H1 (cell line): ENCODE measurements around the gene SRRM5. TPM values are rescaled to one million over a fixed set of nuclear protein-coding genes. Genes with fewer than 3 reads are reported as not detected.

Source experiments
- CTCF ChIA-PET: fragments of 300-600 bp; sonication (Branson Sonifier 250); formaldehyde crosslinking; loops from one replicate; lab custom pipeline; 2021; ENCODE audit not compliant: partially characterized antibody; lab: Charles Lee
- POLR2A ChIA-PET: fragments of 300-600 bp; sonication (Branson Sonifier 250); formaldehyde crosslinking; loops from one replicate; lab custom pipeline; 2021; ENCODE audit warnings: inconsistent platforms; ENCODE audit not compliant: partially characterized antibody; lab: Charles Lee
- DNase-seq, 2 experiments: peaks; one replicate each; pipeline versions ENCODE4 v3.0.0 to v3.0.0-alpha.2; 2010 to 2022; ENCODE audit warnings: low spot score in 2 of 2, low read depth in 1 of 2, mixed read lengths in 1 of 2
- FAIRE-seq: peaks from 2 replicates; lab custom pipeline; 2011; peaks lifted over from hg19 to GRCh38; lab: Jason Lieb, UNC
- H2AFZ ChIP-seq: 2 replicates; pipeline ENCODE4 v1.8.1; 2012; ENCODE audit warnings: low read length, inconsistent platforms
- H2AK5ac ChIP-seq: 2 replicates; pipeline ENCODE4 v1.6.1; 2013; ENCODE audit warnings: low read depth, low read length
- H2BK120ac ChIP-seq: replicated peaks from 2 replicates; pipeline ENCODE3; 2013; ENCODE audit warnings: low read depth, low read length, inconsistent platforms
- H2BK12ac ChIP-seq: 2 replicates; pipeline ENCODE4 v1.6.1; 2013; ENCODE audit warnings: low read depth, low read length
- H2BK15ac ChIP-seq: 2 replicates; pipeline ENCODE4 v1.6.1; 2013; ENCODE audit warnings: low read length
- H2BK20ac ChIP-seq: 2 replicates; pipeline ENCODE4 v1.6.1; 2013; ENCODE audit warnings: low read length
- H2BK5ac ChIP-seq: 2 replicates; pipeline ENCODE4 v1.6.1; 2013; ENCODE audit warnings: low read depth, low read length
- H3K14ac ChIP-seq: 2 replicates; pipeline ENCODE4 v1.6.1; 2013; ENCODE audit warnings: inconsistent platforms; ENCODE audit not compliant: insufficient read length
- H3K18ac ChIP-seq: 2 replicates; pipeline ENCODE4 v1.6.1; 2013; ENCODE audit warnings: low read length; ENCODE audit errors: extremely low read depth
- H3K23ac ChIP-seq: 2 replicates; pipeline ENCODE4 v1.6.1; 2013; ENCODE audit warnings: inconsistent platforms; ENCODE audit not compliant: insufficient read length
- H3K23me2 ChIP-seq: 2 replicates; pipeline ENCODE4 v1.6.1; 2013; ENCODE audit warnings: low read depth, low read length
- H3K27ac ChIP-seq: 2 replicates; pipeline ENCODE4 v1.6.1; 2011; ENCODE audit warnings: low read depth, low read length, inconsistent platforms
- H3K27me3 ChIP-seq, 4 experiments: replicated peaks in 1 of 4; 1 replicate in 1 of 4; 2 replicates in 3 of 4; pipeline versions ENCODE4 v1.6.1 to v1.8.1; 2011 to 2013; ENCODE audit warnings: low read length in 3 of 4, mild to moderate bottlenecking in 3 of 4, inconsistent platforms in 2 of 4, mixed read lengths in 2 of 4, moderate library complexity in 1 of 4; ENCODE audit not compliant: control insufficient read depth in 3 of 4, insufficient read depth in 3 of 4; ENCODE audit errors: extremely low read depth in 1 of 4
- H3K36me3 ChIP-seq, 4 experiments: 2 replicates each; pipeline versions ENCODE4 v1.6.1 to v1.8.1; 2011 to 2013; ENCODE audit warnings: mild to moderate bottlenecking in 4 of 4, low read length in 3 of 4, moderate library complexity in 2 of 4, control low read depth in 1 of 4, inconsistent platforms in 1 of 4; ENCODE audit not compliant: insufficient read depth in 4 of 4, control insufficient read depth in 2 of 4
- H3K4ac ChIP-seq: replicated peaks from 2 replicates; pipeline ENCODE3; 2013; ENCODE audit warnings: low read length, low read depth, mixed read lengths, inconsistent platforms; ENCODE audit not compliant: insufficient read length
- H3K4me1 ChIP-seq, 4 experiments: replicated peaks in 1 of 4; 1 replicate in 1 of 4; 2 replicates in 3 of 4; pipeline versions ENCODE4 v1.6.1 to v1.8.1; 2011 to 2013; ENCODE audit warnings: low read length in 3 of 4, inconsistent platforms in 2 of 4, mixed read lengths in 1 of 4; ENCODE audit not compliant: insufficient read depth in 4 of 4, control insufficient read depth in 3 of 4
- H3K4me2 ChIP-seq, 2 experiments: 2 replicates each; pipeline versions ENCODE4 v1.6.1 to v1.8.1; 2011 to 2013; ENCODE audit warnings: low read depth in 2 of 2, low read length in 2 of 2, control low read depth in 1 of 2, inconsistent platforms in 1 of 2, mild to moderate bottlenecking in 1 of 2; ENCODE audit not compliant: insufficient read depth in 1 of 2
- H3K4me3 ChIP-seq, 4 experiments: fragments of 200-600, 300-600 bp in 1 of 4; sonication (generic), shearing (Covaris generic), sonication (Bioruptor Twin) in 1 of 4; 2 replicates each; pipeline versions ENCODE4 v1.5.1 to v1.8.1; 2011 to 2016; ENCODE audit warnings: low read length in 4 of 4, low read depth in 3 of 4, control low read depth in 2 of 4, inconsistent platforms in 2 of 4, mild to moderate bottlenecking in 2 of 4, mixed read lengths in 1 of 4, moderate library complexity in 1 of 4; ENCODE audit not compliant: insufficient read depth in 2 of 4; ENCODE audit errors: extremely low read depth in 1 of 4
- H3K56ac ChIP-seq: replicated peaks from 2 replicates; pipeline ENCODE3; 2013; ENCODE audit warnings: low read depth, mild to moderate bottlenecking, mixed read lengths, low read length, inconsistent platforms; ENCODE audit not compliant: insufficient read length
- H3K79me1 ChIP-seq: 2 replicates; pipeline ENCODE4 v1.6.1; 2013; ENCODE audit warnings: low read depth, low read length, control low read depth
- H3K79me2 ChIP-seq, 2 experiments: 2 replicates each; pipeline versions ENCODE4 v1.6.1 to v1.8.1; 2012 to 2013; ENCODE audit warnings: low read length in 2 of 2, mild to moderate bottlenecking in 2 of 2, inconsistent platforms in 1 of 2; ENCODE audit not compliant: insufficient read depth in 2 of 2, control insufficient read depth in 1 of 2
- H3K9ac ChIP-seq, 4 experiments: replicated peaks in 1 of 4; 1 replicate in 1 of 4; 2 replicates in 3 of 4; pipeline versions ENCODE4 v1.6.1 to v1.8.1; 2011 to 2013; ENCODE audit warnings: low read depth in 3 of 4, low read length in 3 of 4, control low read depth in 2 of 4, mild to moderate bottlenecking in 2 of 4, moderate library complexity in 2 of 4, inconsistent platforms in 1 of 4; ENCODE audit errors: extremely low read depth in 1 of 4
- H3K9me3 ChIP-seq, 2 experiments: 2 replicates each; pipeline versions ENCODE4 v1.6.1 to v1.8.1; 2012 to 2013; ENCODE audit warnings: mild to moderate bottlenecking in 2 of 2, moderate library complexity in 2 of 2, control low read depth in 1 of 2, inconsistent platforms in 1 of 2, low read depth in 1 of 2, low read length in 1 of 2, mixed read lengths in 1 of 2; ENCODE audit not compliant: insufficient read depth in 2 of 2
- H4K20me1 ChIP-seq, 2 experiments: replicated peaks in 1 of 2; 2 replicates each; pipeline versions ENCODE3 to v1.8.1; 2011 to 2013; ENCODE audit warnings: inconsistent platforms in 2 of 2, low read length in 2 of 2, mild to moderate bottlenecking in 1 of 2; ENCODE audit not compliant: insufficient read depth in 2 of 2, control insufficient read depth in 1 of 2
- H4K5ac ChIP-seq: 2 replicates; pipeline ENCODE4 v1.6.1; 2013; ENCODE audit warnings: low read length, low read depth, mixed read lengths, inconsistent platforms; ENCODE audit not compliant: insufficient read length
- H4K8ac ChIP-seq: 2 replicates; pipeline ENCODE4 v1.8.0; 2013; ENCODE audit warnings: mild to moderate bottlenecking, moderate library complexity, low read length, inconsistent platforms; ENCODE audit not compliant: insufficient read depth; ENCODE audit errors: extremely low read depth
- H4K91ac ChIP-seq: replicated peaks from 2 replicates; pipeline ENCODE3; 2013; ENCODE audit warnings: low read length, mixed read lengths, inconsistent platforms; ENCODE audit not compliant: insufficient read length
- POLR2AphosphoS5 ChIP-seq: IDR thresholded peaks from 2 replicates; pipeline ENCODE4 v1.6.1; 2011; ENCODE audit warnings: low read depth, low read length
- TBP ChIP-seq: IDR thresholded peaks from 2 replicates; pipeline ENCODE4 v1.6.1; 2011; ENCODE audit warnings: low read depth, low read length, improper control_type of control experiment
- WGBS, 2 experiments: shearing (Covaris generic) in 1 of 2; methylation state at CpG; one replicate each; pipeline versions ENCODE4 v1.1.6 to v1.1.7; 2013 to 2015; ENCODE audit warnings: low lambda C conversion rate in 2 of 2, mixed read lengths in 2 of 2, inconsistent platforms in 1 of 2, low coverage in 1 of 2, missing lambda C conversion rate in 1 of 2; ENCODE audit not compliant: insufficient replicate concordance in 2 of 2, insufficient coverage in 1 of 2, insufficient read length in 1 of 2; ENCODE audit errors: extremely low coverage in 1 of 2, missing lambda C conversion rate in 1 of 2; 5-methylcytosine and 5-hydroxymethylcytosine counted together
- polyA plus RNA-seq, 7 experiments: library from polyadenylated mRNA; depleted of rRNA in 3 of 7; stranded (reverse) in 5 of 7; unstranded in 2 of 7; fragments of >200 nt in 5 of 7; fragments of 200-250 nt in 2 of 7; gene quantifications; 1 replicate in 5 of 7; 2 replicates in 1 of 7; 4 replicates in 1 of 7; pipeline versions ENCODE4 v1.2.1 to v1.2.3, GENCODE V29; 2011 to 2013; ENCODE audit warnings: missing spikeins in 2 of 7, mixed read lengths in 2 of 7
- total RNA-seq: library from RNA; stranded (reverse); fragmentation: NEBNext Ultra II Directional; extraction: Animal tissue kit (Norgen Biotek cat#: 25700); gene quantifications from 2 replicates; pipeline ENCODE4 v1.2.1, GENCODE V29; 2021

Gene SRRM5
- total and polyA plus RNA-seq, 2 of the 8 experiments (the other 6 are each of a cell fraction or from before 2014, with no cell fraction given) = 0.06 to 0.11 TPM

GRCh38 chr19:43586346-43586745 is 25.5 kb upstream of the SRRM5 start:
- H3K79me2 ChIP-seq = no peaks in the 10 kb centered on the region
- no peak overlapping the region for H3K4ac ChIP-seq
- H2AK5ac ChIP-seq = no peak overlapping the region
- TF ChIP-seq TBP (no peak), POLR2AphosphoS5 (0 out of 2 replicates have a peak, but pooled peaks have one; percentile 16)
- TF ChIP-seq, all 59 proteins: peak for 1
- no peak overlapping the region for H2AFZ ChIP-seq
- ChIA-PET CTCF (interaction anchor here (1.0 to 6.9 kb wide), 3 partner anchors 8 to 51 kb away, joined by 3 to 45 read pairs (median 4); partner anchors contain the start of gene IRGQ), POLR2A (no interaction called here)
- no peak overlapping the region for H3K4me2 ChIP-seq
- H3K23me2 ChIP-seq = peaks cover 2% of the 10 kb centered on the region; the same call in 1 of the 2 replicates
- 84% methylated on average over 2 of the region's 2 CpGs; no CpG with 5 or more reads in 1 of the 2 experiments for WGBS, 2 experiments
- DNase-seq = no peak
- H3K27ac ChIP-seq = no peak overlapping the region
- no peak overlapping the region for H3K23ac ChIP-seq
- H2BK15ac ChIP-seq = no peak overlapping the region
- no peaks in the 10 kb centered on the region for H3K27me3 ChIP-seq
- H4K8ac ChIP-seq = no peak overlapping the region
- no peak overlapping the region for H3K4me3 ChIP-seq
- H3K36me3 ChIP-seq = peaks cover 0 to 6% (median 5%) of the 10 kb centered on the region in 4 experiments; a peak in 4 of 8 replicates
- peaks cover 7% of the 10 kb centered on the region in 2 experiments for H4K20me1 ChIP-seq
- no peak overlapping the region for H3K56ac ChIP-seq
- no peaks in the 10 kb centered on the region for H3K9me3 ChIP-seq
- no peak for FAIRE-seq
- no peak overlapping the region for H3K18ac ChIP-seq
- no peaks in the 10 kb centered on the region; the same call in 1 of the 2 replicates for H3K79me1 ChIP-seq
- H4K91ac ChIP-seq = no peak overlapping the region
- H2BK5ac ChIP-seq = no peak overlapping the region
- no peak overlapping the region for H4K5ac ChIP-seq
- H2BK12ac ChIP-seq = no peak overlapping the region
- no peak overlapping the region for H3K14ac ChIP-seq
- H2BK20ac ChIP-seq = no peak overlapping the region
- peaks cover 0 to 2% (median under 1%) of the 10 kb centered on the region in 4 experiments; a peak in 3 of 7 replicates for H3K4me1 ChIP-seq
- H3K9ac ChIP-seq = no peak overlapping the region
- no peak overlapping the region for H2BK120ac ChIP-seq
